Mucosa of rectum (tissue), 2 donors: ENCODE data around the gene IPO9.
"Not testable (repeated sequence)": the region's sequence is repeated elsewhere in the genome, so short reads cannot be mapped to it uniquely, and the experiment has no call there.

Experiments
- H3K27ac ChIP-seq, 2 donors: one replicate each; pipeline ENCODE4 v1.7.0; 2013; ENCODE audit warnings: inconsistent platforms in 2 of 2, low read depth in 2 of 2, low read length in 2 of 2
- H3K27me3 ChIP-seq, 2 donors: one replicate each; pipeline ENCODE4 v1.7.0; 2013; ENCODE audit warnings: low read length in 2 of 2; ENCODE audit not compliant: control insufficient read depth in 2 of 2, insufficient read depth in 2 of 2
- H3K36me3 ChIP-seq, 2 donors: one replicate each; pipeline ENCODE4 v1.7.0; 2013; ENCODE audit warnings: low read length in 2 of 2; ENCODE audit not compliant: control insufficient read depth in 2 of 2, insufficient read depth in 2 of 2
- H3K4me1 ChIP-seq, 2 donors: one replicate each; pipeline ENCODE4 v1.7.0; 2013; ENCODE audit warnings: low read length in 2 of 2, mild to moderate bottlenecking in 1 of 2; ENCODE audit not compliant: control insufficient read depth in 2 of 2, insufficient read depth in 2 of 2
- H3K4me3 ChIP-seq, 2 donors: one replicate each; pipeline ENCODE4 v1.7.0; 2013; ENCODE audit warnings: low read length in 2 of 2
- H3K9ac ChIP-seq, 2 donors: one replicate each; pipeline ENCODE4 v1.7.0; 2013; ENCODE audit warnings: low read length in 2 of 2, low read depth in 1 of 2, mild to moderate bottlenecking in 1 of 2
- H3K9me3 ChIP-seq, 2 donors: one replicate each; pipeline ENCODE4 v1.7.0; 2013; ENCODE audit warnings: low read length in 2 of 2; ENCODE audit not compliant: control insufficient read depth in 2 of 2
- donor health status: healthy.
- donor health status: Normal muscosa, but diverticular disease.

Gene IPO9

GRCh38 chr1:201827321-201828216, 1.4 kb upstream of the IPO9 start:
- H3K9ac ChIP-seq: no peak overlapping the region
- H3K27me3 ChIP-seq: no peaks in the 10 kb centered on the region
- H3K4me1 ChIP-seq: peaks cover 7 to 10% of the 10 kb centered on the region in 2 donors
- H3K4me3 ChIP-seq: no peak overlapping the region
- no peaks in the 10 kb centered on the region for H3K9me3 ChIP-seq
- peaks cover 0 to 3% of the 10 kb centered on the region in 2 donors for H3K36me3 ChIP-seq
- H3K27ac ChIP-seq: no peak overlapping the region

- Histone ChIP-seq H3K4me3 (peak overlapping the region in 1 of 2 donors; percentile 99), H3K27me3 (no peaks in the 10 kb centered on the region), H3K36me3 (no peaks in the 10 kb centered on the region), H3K9me3 (no peaks in the 10 kb centered on the region), H3K27ac (no peak overlapping the region), H3K4me1 (peaks cover 7 to 10% of the 10 kb centered on the region in 2 donors), H3K9ac (no peak overlapping the region)
These were observed 639 bp upstream of the IPO9 start for GRCh38 chr1:201828217-201828819.

- no peak overlapping the region for H3K9ac ChIP-seq
- peaks cover 3 to 5% of the 10 kb centered on the region in 2 donors for H3K36me3 ChIP-seq
- H3K4me1 ChIP-seq: peaks cover 7 to 10% of the 10 kb centered on the region in 2 donors
- no peak overlapping the region for H3K4me3 ChIP-seq
- H3K27ac ChIP-seq: no peak overlapping the region
- H3K9me3 ChIP-seq: no peaks in the 10 kb centered on the region
- H3K27me3 ChIP-seq: no peaks in the 10 kb centered on the region
These were observed 2.4 kb downstream of the IPO9 start for GRCh38 chr1:201831371-201831770.

GRCh38 chr1:201834621-201835020, 5.7 kb downstream of the IPO9 start:
- Histone ChIP-seq H3K27me3 (no peaks in the 10 kb centered on the region), H3K9me3 (no peaks in the 10 kb centered on the region), H3K27ac (no peak overlapping the region), H3K36me3 (peaks cover 3 to 8% of the 10 kb centered on the region in 2 donors), H3K4me3 (no peak overlapping the region), H3K9ac (no peak overlapping the region), H3K4me1 (peaks cover 5 to 6% of the 10 kb centered on the region in 2 donors)

- H3K4me1 ChIP-seq: no peaks in the 10 kb centered on the region
- no peak overlapping the region for H3K4me3 ChIP-seq
- no peaks in the 10 kb centered on the region for H3K27me3 ChIP-seq
- H3K9me3 ChIP-seq: no peaks in the 10 kb centered on the region
- H3K36me3 ChIP-seq: peaks cover 3 to 8% of the 10 kb centered on the region in 2 donors
- no peak overlapping the region for H3K9ac ChIP-seq
- no peak overlapping the region for H3K27ac ChIP-seq
These were observed 9.4 kb downstream of the IPO9 start for GRCh38 chr1:201838381-201838780.

- not testable (repeated sequence) for H3K9me3 ChIP-seq, H3K9ac ChIP-seq, H3K27ac ChIP-seq
These were observed 10.1 kb downstream of the IPO9 start for GRCh38 chr1:201839089-201839488.

GRCh38 chr1:201840055-201840454, 11.1 kb downstream of the IPO9 start:
- H3K9ac ChIP-seq: no peak overlapping the region
- H3K9me3 ChIP-seq: no peaks in the 10 kb centered on the region
- H3K4me1 ChIP-seq: no peaks in the 10 kb centered on the region
- no peak overlapping the region for H3K4me3 ChIP-seq
- peaks cover 3 to 7% of the 10 kb centered on the region in 2 donors for H3K36me3 ChIP-seq
- H3K27ac ChIP-seq: no peak overlapping the region
- H3K27me3 ChIP-seq: no peaks in the 10 kb centered on the region

More at GRCh38 chr1:201839089-201839488, 10.1 kb downstream of the IPO9 start:
- not testable (repeated sequence) for H3K27me3 ChIP-seq, H3K36me3 ChIP-seq, H3K4me1 ChIP-seq, H3K4me3 ChIP-seq

GRCh38 chr1:201840490-201840889, 11.5 kb downstream of the IPO9 start:
- H3K27ac ChIP-seq: no peak overlapping the region
- H3K4me1 ChIP-seq: no peaks in the 10 kb centered on the region
- H3K36me3 ChIP-seq: peaks cover 0 to 3% of the 10 kb centered on the region in 2 donors
- no peak overlapping the region for H3K4me3 ChIP-seq
- no peaks in the 10 kb centered on the region for H3K27me3 ChIP-seq
- no peaks in the 10 kb centered on the region for H3K9me3 ChIP-seq
- no peak overlapping the region for H3K9ac ChIP-seq

- H3K27ac ChIP-seq: no peak overlapping the region
- H3K27me3 ChIP-seq: no peaks in the 10 kb centered on the region
- H3K36me3 ChIP-seq: peaks cover 0 to 2% of the 10 kb centered on the region in 2 donors
- H3K9ac ChIP-seq: no peak overlapping the region
- no peaks in the 10 kb centered on the region for H3K4me1 ChIP-seq
- H3K9me3 ChIP-seq: no peaks in the 10 kb centered on the region
- no peak overlapping the region for H3K4me3 ChIP-seq
These were observed 12.4 kb downstream of the IPO9 start for GRCh38 chr1:201841265-201841912.

- no peaks in the 10 kb centered on the region for H3K27me3 ChIP-seq
- H3K4me1 ChIP-seq: no peaks in the 10 kb centered on the region
- no peak overlapping the region for H3K27ac ChIP-seq
- no peak overlapping the region for H3K9ac ChIP-seq
- H3K9me3 ChIP-seq: no peaks in the 10 kb centered on the region
- H3K36me3 ChIP-seq: peaks cover 0 to 5% of the 10 kb centered on the region in 2 donors
- no peak overlapping the region for H3K4me3 ChIP-seq
These were observed 13.6 kb downstream of the IPO9 start for GRCh38 chr1:201842472-201843027.
